Retinal pigment epithelial cell (primary cell): ENCODE results near the gene DLGAP4.

Experiments
- DNase-seq: peaks from one replicate; pipeline ENCODE4 v3.0.0-alpha.2; 2010; ENCODE audit warnings: low read depth
- H3K4me3 ChIP-seq: 2 replicates; pipeline ENCODE4 v1.5.1; 2011; ENCODE audit warnings: mild to moderate bottlenecking, low read length, control low read depth, moderate library complexity
- TF ChIP-seq, protein P1 (sequence below): conservative IDR thresholded peaks from 2 replicates; pipeline ENCODE4 v1.5.1; 2011; ENCODE audit warnings: low read depth, low read length, control low read depth, inconsistent platforms

DLGAP4 gene

DNA sequence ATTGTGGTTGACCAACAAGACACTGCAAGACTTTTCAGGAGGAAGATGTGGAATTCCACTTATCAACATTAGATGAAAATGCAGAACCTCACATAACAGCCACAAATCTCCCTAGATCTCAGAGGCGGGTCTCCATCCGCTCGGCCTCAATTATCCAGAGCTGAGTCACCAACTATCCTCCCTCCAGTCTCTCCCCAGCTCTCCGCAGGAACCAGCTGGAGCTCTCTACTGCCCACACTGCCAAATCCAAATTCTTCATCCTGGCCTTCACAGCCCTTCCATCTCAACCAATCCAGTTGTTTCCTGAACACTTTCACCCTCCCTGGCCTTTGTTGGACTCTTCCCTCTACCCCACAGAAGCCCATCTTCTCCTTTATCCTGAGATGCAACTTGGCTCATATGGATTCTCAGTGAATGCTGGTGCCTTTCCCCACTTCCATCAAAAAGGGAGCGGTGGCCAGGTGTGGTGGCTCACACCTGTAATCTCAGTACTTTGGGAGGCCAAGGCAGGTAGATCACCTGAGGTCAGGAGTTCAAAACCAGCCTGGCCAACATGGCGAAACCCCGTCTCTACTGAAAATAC lies 263.8 kb downstream of the DLGAP4 start:
- DNase-seq, result no peak

DNA sequence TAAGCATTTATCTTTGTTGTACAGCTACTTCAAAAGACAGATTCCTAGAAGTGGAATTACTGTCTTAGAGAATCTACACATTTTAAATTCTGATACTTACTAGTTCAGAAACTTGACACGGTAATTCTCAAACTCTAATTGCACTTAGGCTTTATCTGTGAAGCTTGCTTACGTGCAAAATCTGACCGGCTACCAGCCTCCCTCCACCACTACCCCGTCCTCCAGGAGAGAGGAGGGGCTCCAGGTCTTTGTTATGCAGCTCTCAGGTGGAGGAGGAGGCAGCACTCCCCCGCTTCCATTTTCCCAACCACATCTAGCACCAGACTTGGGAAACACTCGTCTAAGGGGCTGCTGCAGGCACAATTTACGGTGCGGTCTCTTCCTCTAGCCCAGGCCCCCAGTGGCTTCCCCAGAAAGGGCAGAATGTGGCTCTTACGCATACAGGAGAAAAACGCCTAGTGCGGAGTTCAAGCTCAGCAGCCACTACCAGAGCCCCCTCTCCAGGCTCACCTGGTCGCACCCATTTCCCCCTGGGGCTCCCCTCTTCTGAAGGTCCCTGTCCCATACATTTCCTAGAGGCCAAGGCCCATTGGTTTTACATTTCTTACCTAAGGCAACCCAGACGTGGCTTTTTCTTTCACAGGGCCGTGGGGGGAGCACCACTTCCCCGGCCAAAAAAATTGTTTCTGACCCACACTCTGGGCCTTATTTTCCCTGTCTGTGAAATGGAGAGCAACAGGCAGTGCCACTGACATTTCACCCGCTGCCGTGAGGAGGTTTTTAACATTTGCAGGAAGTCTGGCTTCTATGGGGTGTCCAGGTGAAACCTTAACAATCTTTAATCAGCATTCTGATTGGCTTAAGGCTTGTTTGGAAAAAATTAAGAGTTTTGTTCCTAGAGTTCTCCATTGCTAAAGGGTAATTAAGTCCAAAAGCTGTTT lies 265.7 kb downstream of the DLGAP4 start:
- TF ChIP-seq, protein P1, sequence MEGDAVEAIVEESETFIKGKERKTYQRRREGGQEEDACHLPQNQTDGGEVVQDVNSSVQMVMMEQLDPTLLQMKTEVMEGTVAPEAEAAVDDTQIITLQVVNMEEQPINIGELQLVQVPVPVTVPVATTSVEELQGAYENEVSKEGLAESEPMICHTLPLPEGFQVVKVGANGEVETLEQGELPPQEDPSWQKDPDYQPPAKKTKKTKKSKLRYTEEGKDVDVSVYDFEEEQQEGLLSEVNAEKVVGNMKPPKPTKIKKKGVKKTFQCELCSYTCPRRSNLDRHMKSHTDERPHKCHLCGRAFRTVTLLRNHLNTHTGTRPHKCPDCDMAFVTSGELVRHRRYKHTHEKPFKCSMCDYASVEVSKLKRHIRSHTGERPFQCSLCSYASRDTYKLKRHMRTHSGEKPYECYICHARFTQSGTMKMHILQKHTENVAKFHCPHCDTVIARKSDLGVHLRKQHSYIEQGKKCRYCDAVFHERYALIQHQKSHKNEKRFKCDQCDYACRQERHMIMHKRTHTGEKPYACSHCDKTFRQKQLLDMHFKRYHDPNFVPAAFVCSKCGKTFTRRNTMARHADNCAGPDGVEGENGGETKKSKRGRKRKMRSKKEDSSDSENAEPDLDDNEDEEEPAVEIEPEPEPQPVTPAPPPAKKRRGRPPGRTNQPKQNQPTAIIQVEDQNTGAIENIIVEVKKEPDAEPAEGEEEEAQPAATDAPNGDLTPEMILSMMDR, result no peak
- no peak for DNase-seq
- H3K4me3 ChIP-seq, result peak overlapping the region; percentile 54

More for the DNA sequence above, 263.8 kb downstream of the DLGAP4 start:
- TF ChIP-seq, protein P1, result no peak
- no peak overlapping the region for H3K4me3 ChIP-seq

DNA sequence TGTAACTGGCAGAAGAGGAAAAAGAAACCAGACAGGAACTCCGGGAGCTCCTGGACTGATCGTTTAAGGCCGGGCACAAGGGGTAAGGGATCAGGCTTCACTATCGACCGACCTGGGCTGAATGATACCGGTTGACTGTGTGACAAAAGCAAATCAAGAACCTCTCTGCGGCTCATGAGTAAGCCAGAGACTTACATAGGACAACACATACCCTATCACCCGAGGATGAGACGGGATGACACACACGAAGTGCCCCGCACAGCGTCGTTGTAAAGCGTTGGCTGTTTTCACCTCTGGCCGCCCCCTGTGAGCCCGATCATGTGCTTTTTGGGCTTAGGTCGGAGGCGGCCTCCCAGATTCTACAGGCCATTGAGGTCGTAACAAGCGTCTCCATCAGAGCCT lies 266.6 kb downstream of the DLGAP4 start:
- no peak for DNase-seq
- peak overlapping the region; percentile 54 for H3K4me3 ChIP-seq
- TF ChIP-seq, protein P1, result no peak

DNA sequence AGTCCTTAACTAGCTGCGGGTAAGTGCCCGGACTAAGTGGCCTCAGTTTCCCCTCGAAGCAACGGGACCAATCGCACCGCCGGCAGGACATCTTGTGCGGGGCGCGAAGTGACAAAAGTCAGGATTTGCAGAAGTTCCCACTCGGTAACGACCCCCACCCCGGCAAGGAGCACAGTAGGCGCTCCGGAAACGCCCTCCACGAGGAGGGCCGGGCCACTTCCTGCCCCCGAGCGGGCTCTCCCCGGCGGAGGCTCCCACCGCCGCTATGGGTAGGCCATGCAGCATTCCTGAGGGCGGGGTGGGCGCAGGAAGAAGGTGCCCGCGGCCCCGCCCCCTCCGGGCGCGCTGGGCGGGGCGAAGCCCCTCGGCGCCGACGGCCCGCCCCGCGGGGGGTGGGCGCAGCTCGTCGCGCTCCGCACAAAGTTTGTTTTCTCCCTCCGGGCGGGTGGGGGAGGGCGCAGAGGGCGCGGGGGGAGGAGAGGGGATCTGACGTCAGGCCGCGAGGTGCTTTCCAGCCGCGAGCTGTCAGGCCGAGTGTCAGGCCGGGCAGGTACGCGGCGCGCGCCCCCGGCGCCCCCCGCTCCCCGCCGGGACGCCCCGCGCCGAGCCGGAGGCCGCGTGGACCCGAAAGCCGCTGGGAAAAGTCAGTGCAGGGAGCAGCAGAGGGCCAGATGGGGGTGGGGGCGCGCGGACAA lies 267.1 kb downstream of the DLGAP4 start, which contains the start of gene TGIF2:
Gene TGIF2 (plus strand): TSS at position 495 of the 695 bp plus-strand sequence. CDS start 5,178 bp downstream, outside the sequence.
- H3K4me3 ChIP-seq, result peak within 1 kb of the TSS; percentile 70
- DNase-seq, result no peak
- TF ChIP-seq, protein P1, result no peak

DNA sequence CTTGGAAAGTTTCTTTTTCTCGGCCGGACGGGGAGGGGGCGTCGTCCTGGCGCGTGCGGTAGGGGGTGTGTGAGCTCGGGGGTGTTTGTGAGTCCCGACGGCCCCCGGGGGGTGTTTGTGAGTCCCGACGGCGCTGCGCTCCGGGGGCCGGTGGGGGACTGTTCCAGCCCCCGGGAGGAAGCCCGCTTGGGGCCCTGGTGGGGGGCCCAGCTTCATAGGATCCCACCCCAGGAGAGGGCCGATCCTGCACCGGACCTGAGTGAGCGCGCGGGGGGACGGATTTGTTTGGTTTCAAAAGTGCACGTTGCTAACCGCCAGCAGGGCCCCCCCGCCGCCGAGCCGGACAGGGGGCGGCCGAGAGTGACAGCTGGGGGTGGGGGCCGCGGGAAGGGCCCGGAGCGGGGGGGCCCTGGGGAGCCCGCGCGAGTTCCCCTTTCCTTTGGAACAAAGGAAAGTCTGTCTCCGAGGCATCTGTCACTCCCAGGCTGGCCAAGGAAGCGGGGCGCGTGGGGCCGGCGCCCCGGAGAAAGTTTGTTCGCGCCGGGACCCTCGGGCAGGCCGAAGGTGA lies 267.7 kb downstream of the DLGAP4 start:
- peak overlapping the region; percentile 70 for H3K4me3 ChIP-seq
- no peak for DNase-seq
- TF ChIP-seq, protein P1, result no peak

DNA sequence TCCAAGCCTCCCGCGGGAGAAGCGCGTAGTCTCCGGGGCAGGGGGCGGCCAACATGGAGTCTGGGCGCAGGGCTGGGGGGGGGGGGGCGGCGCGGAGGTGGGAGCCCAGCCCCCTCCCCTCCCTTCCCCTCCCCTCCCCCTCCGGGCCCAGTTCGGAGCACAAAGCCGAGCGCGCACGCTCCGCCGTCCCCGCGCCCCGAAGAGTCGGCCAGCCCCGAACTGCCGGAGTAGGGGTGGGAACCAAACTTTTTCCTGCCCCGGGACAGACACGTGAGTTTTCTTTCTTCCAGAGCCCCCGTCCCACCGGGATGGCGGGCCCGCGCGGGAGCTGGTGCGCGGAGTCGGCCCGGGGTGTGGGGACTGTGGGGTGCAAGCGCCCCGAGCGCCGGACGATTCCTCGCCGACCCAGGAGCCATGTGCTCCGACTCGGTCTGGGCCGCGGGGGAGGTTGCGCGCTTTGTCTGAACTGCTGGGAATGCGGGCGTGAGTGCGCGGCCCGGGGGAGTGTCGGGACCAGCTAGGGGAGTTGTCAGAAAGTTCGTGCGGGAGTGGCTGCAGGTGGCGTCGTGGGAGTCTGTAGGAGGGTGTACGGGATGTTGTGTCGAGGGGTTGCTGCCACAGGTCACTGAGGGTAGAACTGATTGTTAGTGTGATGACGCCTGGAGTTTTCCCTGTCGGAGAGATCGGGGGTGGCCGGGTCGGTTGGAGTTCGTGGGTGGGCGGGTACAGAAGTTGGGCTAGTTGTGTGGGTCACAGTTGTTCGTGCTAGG lies 268.4 kb downstream of the DLGAP4 start:
- peak overlapping the region; percentile 70 for H3K4me3 ChIP-seq
- TF ChIP-seq, protein P1, result no peak
- no peak for DNase-seq
